H1 (cell line): ENCODE data around the gene LEKR1. TPM values are rescaled to one million over a fixed set of nuclear protein-coding genes. Genes with fewer than 3 reads are reported as not detected.

ENCODE experiments used
- CTCF ChIA-PET: fragments of 300-600 bp; sonication (Branson Sonifier 250); formaldehyde crosslinking; loops from one replicate; lab custom pipeline; 2021; ENCODE audit not compliant: partially characterized antibody; lab: Charles Lee
- POLR2A ChIA-PET: fragments of 300-600 bp; sonication (Branson Sonifier 250); formaldehyde crosslinking; loops from one replicate; lab custom pipeline; 2021; ENCODE audit warnings: inconsistent platforms; ENCODE audit not compliant: partially characterized antibody; lab: Charles Lee
- DNase-seq, 2 experiments: peaks; one replicate each; pipeline versions ENCODE4 v3.0.0 to v3.0.0-alpha.2; 2010 to 2022; ENCODE audit warnings: low spot score in 2 of 2, low read depth in 1 of 2, mixed read lengths in 1 of 2
- FAIRE-seq: peaks from 2 replicates; lab custom pipeline; 2011; peaks lifted over from hg19 to GRCh38; lab: Jason Lieb, UNC
- H2AFZ ChIP-seq: 2 replicates; pipeline ENCODE4 v1.8.1; 2012; ENCODE audit warnings: low read length, inconsistent platforms
- H2AK5ac ChIP-seq: 2 replicates; pipeline ENCODE4 v1.6.1; 2013; ENCODE audit warnings: low read depth, low read length
- H2BK120ac ChIP-seq: replicated peaks from 2 replicates; pipeline ENCODE3; 2013; ENCODE audit warnings: low read depth, low read length, inconsistent platforms
- H2BK12ac ChIP-seq: 2 replicates; pipeline ENCODE4 v1.6.1; 2013; ENCODE audit warnings: low read depth, low read length
- H2BK15ac ChIP-seq: 2 replicates; pipeline ENCODE4 v1.6.1; 2013; ENCODE audit warnings: low read length
- H2BK20ac ChIP-seq: 2 replicates; pipeline ENCODE4 v1.6.1; 2013; ENCODE audit warnings: low read length
- H2BK5ac ChIP-seq: 2 replicates; pipeline ENCODE4 v1.6.1; 2013; ENCODE audit warnings: low read depth, low read length
- H3K14ac ChIP-seq: 2 replicates; pipeline ENCODE4 v1.6.1; 2013; ENCODE audit warnings: inconsistent platforms; ENCODE audit not compliant: insufficient read length
- H3K18ac ChIP-seq: 2 replicates; pipeline ENCODE4 v1.6.1; 2013; ENCODE audit warnings: low read length; ENCODE audit errors: extremely low read depth
- H3K23ac ChIP-seq: 2 replicates; pipeline ENCODE4 v1.6.1; 2013; ENCODE audit warnings: inconsistent platforms; ENCODE audit not compliant: insufficient read length
- H3K23me2 ChIP-seq: 2 replicates; pipeline ENCODE4 v1.6.1; 2013; ENCODE audit warnings: low read depth, low read length
- H3K27ac ChIP-seq: 2 replicates; pipeline ENCODE4 v1.6.1; 2011; ENCODE audit warnings: low read depth, low read length, inconsistent platforms
- H3K27me3 ChIP-seq, 4 experiments: replicated peaks in 1 of 4; 1 replicate in 1 of 4; 2 replicates in 3 of 4; pipeline versions ENCODE4 v1.6.1 to v1.8.1; 2011 to 2013; ENCODE audit warnings: low read length in 3 of 4, mild to moderate bottlenecking in 3 of 4, inconsistent platforms in 2 of 4, mixed read lengths in 2 of 4, moderate library complexity in 1 of 4; ENCODE audit not compliant: control insufficient read depth in 3 of 4, insufficient read depth in 3 of 4; ENCODE audit errors: extremely low read depth in 1 of 4
- H3K36me3 ChIP-seq, 4 experiments: 2 replicates each; pipeline versions ENCODE4 v1.6.1 to v1.8.1; 2011 to 2013; ENCODE audit warnings: mild to moderate bottlenecking in 4 of 4, low read length in 3 of 4, moderate library complexity in 2 of 4, control low read depth in 1 of 4, inconsistent platforms in 1 of 4; ENCODE audit not compliant: insufficient read depth in 4 of 4, control insufficient read depth in 2 of 4
- H3K4ac ChIP-seq: replicated peaks from 2 replicates; pipeline ENCODE3; 2013; ENCODE audit warnings: low read length, low read depth, mixed read lengths, inconsistent platforms; ENCODE audit not compliant: insufficient read length
- H3K4me1 ChIP-seq, 4 experiments: replicated peaks in 1 of 4; 1 replicate in 1 of 4; 2 replicates in 3 of 4; pipeline versions ENCODE4 v1.6.1 to v1.8.1; 2011 to 2013; ENCODE audit warnings: low read length in 3 of 4, inconsistent platforms in 2 of 4, mixed read lengths in 1 of 4; ENCODE audit not compliant: insufficient read depth in 4 of 4, control insufficient read depth in 3 of 4
- H3K4me2 ChIP-seq, 2 experiments: 2 replicates each; pipeline versions ENCODE4 v1.6.1 to v1.8.1; 2011 to 2013; ENCODE audit warnings: low read depth in 2 of 2, low read length in 2 of 2, control low read depth in 1 of 2, inconsistent platforms in 1 of 2, mild to moderate bottlenecking in 1 of 2; ENCODE audit not compliant: insufficient read depth in 1 of 2
- H3K4me3 ChIP-seq, 4 experiments: fragments of 200-600, 300-600 bp in 1 of 4; sonication (generic), shearing (Covaris generic), sonication (Bioruptor Twin) in 1 of 4; 2 replicates each; pipeline versions ENCODE4 v1.5.1 to v1.8.1; 2011 to 2016; ENCODE audit warnings: low read length in 4 of 4, low read depth in 3 of 4, control low read depth in 2 of 4, inconsistent platforms in 2 of 4, mild to moderate bottlenecking in 2 of 4, mixed read lengths in 1 of 4, moderate library complexity in 1 of 4; ENCODE audit not compliant: insufficient read depth in 2 of 4; ENCODE audit errors: extremely low read depth in 1 of 4
- H3K56ac ChIP-seq: replicated peaks from 2 replicates; pipeline ENCODE3; 2013; ENCODE audit warnings: low read depth, mild to moderate bottlenecking, mixed read lengths, low read length, inconsistent platforms; ENCODE audit not compliant: insufficient read length
- H3K79me1 ChIP-seq: 2 replicates; pipeline ENCODE4 v1.6.1; 2013; ENCODE audit warnings: low read depth, low read length, control low read depth
- H3K79me2 ChIP-seq, 2 experiments: 2 replicates each; pipeline versions ENCODE4 v1.6.1 to v1.8.1; 2012 to 2013; ENCODE audit warnings: low read length in 2 of 2, mild to moderate bottlenecking in 2 of 2, inconsistent platforms in 1 of 2; ENCODE audit not compliant: insufficient read depth in 2 of 2, control insufficient read depth in 1 of 2
- H3K9ac ChIP-seq, 4 experiments: replicated peaks in 1 of 4; 1 replicate in 1 of 4; 2 replicates in 3 of 4; pipeline versions ENCODE4 v1.6.1 to v1.8.1; 2011 to 2013; ENCODE audit warnings: low read depth in 3 of 4, low read length in 3 of 4, control low read depth in 2 of 4, mild to moderate bottlenecking in 2 of 4, moderate library complexity in 2 of 4, inconsistent platforms in 1 of 4; ENCODE audit errors: extremely low read depth in 1 of 4
- H3K9me3 ChIP-seq, 2 experiments: 2 replicates each; pipeline versions ENCODE4 v1.6.1 to v1.8.1; 2012 to 2013; ENCODE audit warnings: mild to moderate bottlenecking in 2 of 2, moderate library complexity in 2 of 2, control low read depth in 1 of 2, inconsistent platforms in 1 of 2, low read depth in 1 of 2, low read length in 1 of 2, mixed read lengths in 1 of 2; ENCODE audit not compliant: insufficient read depth in 2 of 2
- H4K20me1 ChIP-seq, 2 experiments: replicated peaks in 1 of 2; 2 replicates each; pipeline versions ENCODE3 to v1.8.1; 2011 to 2013; ENCODE audit warnings: inconsistent platforms in 2 of 2, low read length in 2 of 2, mild to moderate bottlenecking in 1 of 2; ENCODE audit not compliant: insufficient read depth in 2 of 2, control insufficient read depth in 1 of 2
- H4K5ac ChIP-seq: 2 replicates; pipeline ENCODE4 v1.6.1; 2013; ENCODE audit warnings: low read length, low read depth, mixed read lengths, inconsistent platforms; ENCODE audit not compliant: insufficient read length
- H4K8ac ChIP-seq: 2 replicates; pipeline ENCODE4 v1.8.0; 2013; ENCODE audit warnings: mild to moderate bottlenecking, moderate library complexity, low read length, inconsistent platforms; ENCODE audit not compliant: insufficient read depth; ENCODE audit errors: extremely low read depth
- H4K91ac ChIP-seq: replicated peaks from 2 replicates; pipeline ENCODE3; 2013; ENCODE audit warnings: low read length, mixed read lengths, inconsistent platforms; ENCODE audit not compliant: insufficient read length
- SUZ12 ChIP-seq: fragments of 200-600 bp; sonication (generic); IDR thresholded peaks from 2 replicates; pipeline ENCODE4 v1.6.1; 2012; ENCODE audit warnings: mild to moderate bottlenecking, inconsistent platforms, low read length, moderate library complexity, mixed read lengths
- polyA plus RNA-seq, 7 experiments: library from polyadenylated mRNA; depleted of rRNA in 3 of 7; stranded (reverse) in 5 of 7; unstranded in 2 of 7; fragments of >200 nt in 5 of 7; fragments of 200-250 nt in 2 of 7; gene quantifications; 1 replicate in 5 of 7; 2 replicates in 1 of 7; 4 replicates in 1 of 7; pipeline versions ENCODE4 v1.2.1 to v1.2.3, GENCODE V29; 2011 to 2013; ENCODE audit warnings: missing spikeins in 2 of 7, mixed read lengths in 2 of 7
- total RNA-seq: library from RNA; stranded (reverse); fragmentation: NEBNext Ultra II Directional; extraction: Animal tissue kit (Norgen Biotek cat#: 25700); gene quantifications from 2 replicates; pipeline ENCODE4 v1.2.1, GENCODE V29; 2021

LEKR1 gene
- total and polyA plus RNA-seq, 2 of the 8 experiments (the other 6 are each of a cell fraction or from before 2014, with no cell fraction given) = 0.08 TPM; not detected in 1

- H2BK20ac ChIP-seq = no peak overlapping the region
- H3K18ac ChIP-seq = no peak overlapping the region
- H2BK120ac ChIP-seq = no peak overlapping the region
- H4K20me1 ChIP-seq = no peaks in the 10 kb centered on the region
- H3K23me2 ChIP-seq = peaks cover 2% of the 10 kb centered on the region; the same call in 1 of the 2 replicates
- H3K9me3 ChIP-seq = no peaks in the 10 kb centered on the region
- no peak overlapping the region for H3K4ac ChIP-seq
- H4K91ac ChIP-seq = no peak overlapping the region
- FAIRE-seq (no peak), DNase-seq (no peak)
- H3K27ac ChIP-seq = no peak overlapping the region
- no peak overlapping the region for H3K4me3 ChIP-seq
- no peak overlapping the region for H3K56ac ChIP-seq
- H2AK5ac ChIP-seq = no peak overlapping the region
- H3K27me3 ChIP-seq = no peaks in the 10 kb centered on the region
- no peak overlapping the region for H2AFZ ChIP-seq
- no peak overlapping the region for H4K5ac ChIP-seq
- no peaks in the 10 kb centered on the region for H3K79me1 ChIP-seq
- no peak overlapping the region for H3K23ac ChIP-seq
- H3K36me3 ChIP-seq = no peaks in the 10 kb centered on the region
- no peaks in the 10 kb centered on the region for H3K4me1 ChIP-seq
- H2BK15ac ChIP-seq = no peak overlapping the region
- no peaks in the 10 kb centered on the region for H3K79me2 ChIP-seq
- H4K8ac ChIP-seq = no peak overlapping the region
- H3K9ac ChIP-seq = no peak overlapping the region
- H3K4me2 ChIP-seq = no peak overlapping the region
- no peak overlapping the region for H2BK12ac ChIP-seq
- ChIA-PET POLR2A (no interaction called here), CTCF (no interaction called here)
- H3K14ac ChIP-seq = no peak overlapping the region
- H2BK5ac ChIP-seq = no peak overlapping the region
- no peak for TF ChIP-seq SUZ12
Measured at GRCh38 chr3:156847752-156848448, 21.7 kb downstream of the LEKR1 start.
